ENCODE measurements around the gene UVRAG.

The UVRAG gene

DNA sequence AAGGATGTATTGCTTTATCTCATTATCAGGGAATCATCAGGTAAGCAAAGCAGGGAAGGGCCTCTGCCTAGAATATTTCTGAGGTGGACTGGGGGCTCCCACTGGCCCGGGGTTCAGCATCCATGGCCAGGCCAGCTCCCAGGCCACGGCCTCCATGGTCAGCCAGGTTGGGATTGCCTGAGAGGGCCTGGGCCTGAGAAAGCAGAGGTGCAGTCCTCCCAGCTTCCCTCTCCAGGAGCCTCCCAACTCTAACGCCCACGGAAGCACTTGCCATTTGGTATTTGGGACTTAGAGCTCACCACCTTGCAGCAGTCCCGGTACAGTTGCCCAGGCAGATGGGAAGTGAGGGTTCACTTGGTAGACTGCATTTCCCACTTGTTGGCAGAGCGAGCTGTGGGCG is 33.7 kb upstream of the UVRAG start:
- Histone ChIP-seq H3K4me1 (ENCODE audit: insufficient read depth, low read length, severe bottlenecking) (no peaks in the 10 kb centered on the region), H3K36me3 (ENCODE audit: insufficient read depth, low read length) (no peaks in the 10 kb centered on the region), H3K9me2 (ENCODE audit: low read depth, low read length) (no peaks in the 10 kb centered on the region)

DNA sequence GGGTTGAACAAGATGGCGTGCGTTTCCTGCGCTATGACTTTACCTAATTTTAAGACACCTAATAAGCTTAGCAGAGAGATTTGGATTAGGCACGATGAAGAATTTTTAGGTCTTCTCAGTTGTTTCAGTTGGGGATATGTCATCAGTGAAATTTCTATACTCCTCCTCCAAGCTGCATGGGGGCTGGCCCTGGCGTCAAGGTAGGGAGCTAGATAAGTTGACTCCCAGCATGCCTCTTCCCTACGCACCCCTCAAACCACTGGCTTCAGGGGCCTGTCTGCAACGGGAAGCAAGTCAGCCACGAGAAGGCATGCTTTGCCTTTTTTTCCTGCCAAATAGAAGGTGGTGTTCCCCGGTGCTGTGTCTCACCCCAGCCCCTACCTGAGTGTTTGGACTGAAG is 33.2 kb upstream of the UVRAG start:
- no peaks in the 10 kb centered on the region for H3K79me2 ChIP-seq (ENCODE audit: insufficient read depth, low read length)
- H3K27ac ChIP-seq (ENCODE audit: low read depth, low read length, poor library complexity, severe bottlenecking), result no peak overlapping the region
- no peak overlapping the region for H3K4me3 ChIP-seq (ENCODE audit: low read depth, low read length, poor library complexity, severe bottlenecking)
- H4K20me1 ChIP-seq (ENCODE audit: insufficient read depth, low read length), result no peaks in the 10 kb centered on the region
- no peaks in the 10 kb centered on the region for H3F3A ChIP-seq (ENCODE audit: insufficient read depth, low read length)
- H3K27me3 ChIP-seq (ENCODE audit: insufficient read depth, low read length), result no peaks in the 10 kb centered on the region
- H3K9me3 ChIP-seq (ENCODE audit: low read length), result no peaks in the 10 kb centered on the region
- H3K4me1 ChIP-seq (ENCODE audit: insufficient read depth, low read length, severe bottlenecking), result no peaks in the 10 kb centered on the region
- TF ChIP-seq EZH2 (IDR thresholded peaks at IDR 0.05; ENCODE audit: borderline replicate concordance, low read length), result no peak
- TF ChIP-seq, protein P1, sequence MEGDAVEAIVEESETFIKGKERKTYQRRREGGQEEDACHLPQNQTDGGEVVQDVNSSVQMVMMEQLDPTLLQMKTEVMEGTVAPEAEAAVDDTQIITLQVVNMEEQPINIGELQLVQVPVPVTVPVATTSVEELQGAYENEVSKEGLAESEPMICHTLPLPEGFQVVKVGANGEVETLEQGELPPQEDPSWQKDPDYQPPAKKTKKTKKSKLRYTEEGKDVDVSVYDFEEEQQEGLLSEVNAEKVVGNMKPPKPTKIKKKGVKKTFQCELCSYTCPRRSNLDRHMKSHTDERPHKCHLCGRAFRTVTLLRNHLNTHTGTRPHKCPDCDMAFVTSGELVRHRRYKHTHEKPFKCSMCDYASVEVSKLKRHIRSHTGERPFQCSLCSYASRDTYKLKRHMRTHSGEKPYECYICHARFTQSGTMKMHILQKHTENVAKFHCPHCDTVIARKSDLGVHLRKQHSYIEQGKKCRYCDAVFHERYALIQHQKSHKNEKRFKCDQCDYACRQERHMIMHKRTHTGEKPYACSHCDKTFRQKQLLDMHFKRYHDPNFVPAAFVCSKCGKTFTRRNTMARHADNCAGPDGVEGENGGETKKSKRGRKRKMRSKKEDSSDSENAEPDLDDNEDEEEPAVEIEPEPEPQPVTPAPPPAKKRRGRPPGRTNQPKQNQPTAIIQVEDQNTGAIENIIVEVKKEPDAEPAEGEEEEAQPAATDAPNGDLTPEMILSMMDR (IDR thresholded peaks at IDR 0.05; ENCODE audit: low read length), result no peak
- H3K9me2 ChIP-seq (ENCODE audit: low read depth, low read length), result no peaks in the 10 kb centered on the region
- H3K9ac ChIP-seq (ENCODE audit: low read length), result no peak overlapping the region
- H2AFZ ChIP-seq (ENCODE audit: low read length), result no peak overlapping the region
- no peak overlapping the region for H3K4me2 ChIP-seq (ENCODE audit: low read length)
- H3K36me3 ChIP-seq (ENCODE audit: insufficient read depth, low read length), result no peaks in the 10 kb centered on the region

More for the DNA sequence above, 33.7 kb upstream of the UVRAG start:
- no peaks in the 10 kb centered on the region for H3K27me3 ChIP-seq (ENCODE audit: insufficient read depth, low read length)
- no peak overlapping the region for H3K27ac ChIP-seq (ENCODE audit: low read depth, low read length, poor library complexity, severe bottlenecking)
- TF ChIP-seq, protein P1 (IDR thresholded peaks at IDR 0.05; ENCODE audit: low read length), result no peak
- TF ChIP-seq EZH2 (IDR thresholded peaks at IDR 0.05; ENCODE audit: borderline replicate concordance, low read length), result no peak
- H4K20me1 ChIP-seq (ENCODE audit: insufficient read depth, low read length), result no peaks in the 10 kb centered on the region
- H2AFZ ChIP-seq (ENCODE audit: low read length), result no peak overlapping the region
- H3K9me3 ChIP-seq (ENCODE audit: low read length), result no peaks in the 10 kb centered on the region
- H3K9ac ChIP-seq (ENCODE audit: low read length), result no peak overlapping the region
- H3K4me2 ChIP-seq (ENCODE audit: low read length), result no peak overlapping the region
- no peak overlapping the region for H3K4me3 ChIP-seq (ENCODE audit: low read depth, low read length, poor library complexity, severe bottlenecking)
- no peaks in the 10 kb centered on the region for H3K79me2 ChIP-seq (ENCODE audit: insufficient read depth, low read length)
- H3F3A ChIP-seq (ENCODE audit: insufficient read depth, low read length), result no peaks in the 10 kb centered on the region

DNA sequence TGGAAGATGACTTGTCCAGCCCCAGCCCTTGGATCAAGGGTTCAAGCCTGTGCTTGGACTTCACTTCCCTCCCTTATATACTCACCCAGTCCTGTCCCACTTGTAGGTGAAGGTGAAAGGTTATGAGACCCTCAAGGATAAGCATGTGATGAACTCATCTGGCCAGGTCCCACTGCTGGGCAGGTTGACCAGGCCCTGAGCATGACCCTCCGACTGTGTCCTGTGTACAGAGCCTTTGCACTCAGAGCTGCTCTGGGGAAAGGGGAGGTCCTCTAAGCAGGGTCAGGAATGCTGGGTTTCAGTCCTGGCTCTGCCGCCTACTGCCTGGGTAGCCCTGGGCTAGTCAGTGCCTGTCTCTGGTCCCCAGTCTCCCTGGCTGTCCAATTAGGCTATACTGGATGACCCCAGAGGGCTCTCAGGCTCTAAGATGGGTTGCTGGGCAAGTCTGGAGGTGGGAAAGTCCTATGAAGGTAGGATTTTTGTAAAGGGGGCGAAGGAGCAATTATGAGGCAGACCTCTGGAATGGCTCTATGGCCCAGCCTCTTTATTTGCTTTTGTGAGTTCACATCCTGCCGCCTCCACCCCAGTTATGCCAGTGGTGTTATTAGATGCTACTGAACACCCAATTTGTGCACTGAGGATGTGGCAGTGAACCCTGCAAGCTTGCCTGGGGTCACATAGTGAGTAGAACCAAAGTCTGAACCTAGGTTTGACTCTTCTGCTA is 32.3 kb upstream of the UVRAG start:
- Histone ChIP-seq H3K4me1 (ENCODE audit: insufficient read depth, low read length, severe bottlenecking) (no peaks in the 10 kb centered on the region), H3K9me3 (ENCODE audit: low read length) (no peaks in the 10 kb centered on the region), H3K79me2 (ENCODE audit: insufficient read depth, low read length) (no peaks in the 10 kb centered on the region), H4K20me1 (ENCODE audit: insufficient read depth, low read length) (no peaks in the 10 kb centered on the region), H3K4me2 (ENCODE audit: low read length) (no peak overlapping the region), H3K4me3 (ENCODE audit: low read depth, low read length, poor library complexity, severe bottlenecking) (no peak overlapping the region), H3K27me3 (ENCODE audit: insufficient read depth, low read length) (no peaks in the 10 kb centered on the region), H3K9me2 (ENCODE audit: low read depth, low read length) (no peaks in the 10 kb centered on the region), H2AFZ (ENCODE audit: low read length) (no peak overlapping the region), H3F3A (ENCODE audit: insufficient read depth, low read length) (no peaks in the 10 kb centered on the region), H3K9ac (ENCODE audit: low read length) (no peak overlapping the region), H3K36me3 (ENCODE audit: insufficient read depth, low read length) (no peaks in the 10 kb centered on the region), H3K27ac (ENCODE audit: low read depth, low read length, poor library complexity, severe bottlenecking) (no peak overlapping the region)
- TF ChIP-seq, protein P1 (IDR thresholded peaks at IDR 0.05; ENCODE audit: low read length), result no peak
- TF ChIP-seq EZH2 (IDR thresholded peaks at IDR 0.05; ENCODE audit: borderline replicate concordance, low read length), result no peak

All from OCI-LY1 (cell line).